Activated naive CD4-positive, alpha-beta T cell treated with anti-CD3 and anti-CD28 coated beads, Interleukin-2, amount 50 U/mL, for 24 hours (primary cell): Measurements from ENCODE around the gene TNFRSF6B.

ENCODE experiments used
- H3K27ac Mint-ChIP-seq: one replicate; pipeline ENCODE4 v1.8.0; 2021; ENCODE audit warnings: mild to moderate bottlenecking, mixed read lengths
- H3K27me3 Mint-ChIP-seq: one replicate; pipeline ENCODE4 v1.8.0; 2021; ENCODE audit warnings: mixed read lengths
- H3K36me3 Mint-ChIP-seq: one replicate; pipeline ENCODE4 v1.8.0; 2021; ENCODE audit warnings: mixed read lengths
- H3K4me1 Mint-ChIP-seq: one replicate; pipeline ENCODE4 v1.8.0; 2021; ENCODE audit warnings: mixed read lengths
- H3K4me3 Mint-ChIP-seq: one replicate; pipeline ENCODE4 v1.8.0; 2021; ENCODE audit warnings: mild to moderate bottlenecking, mixed read lengths
- H3K9me3 Mint-ChIP-seq: one replicate; pipeline ENCODE4 v1.8.0; 2021; ENCODE audit warnings: mixed read lengths

The TNFRSF6B gene

DNA sequence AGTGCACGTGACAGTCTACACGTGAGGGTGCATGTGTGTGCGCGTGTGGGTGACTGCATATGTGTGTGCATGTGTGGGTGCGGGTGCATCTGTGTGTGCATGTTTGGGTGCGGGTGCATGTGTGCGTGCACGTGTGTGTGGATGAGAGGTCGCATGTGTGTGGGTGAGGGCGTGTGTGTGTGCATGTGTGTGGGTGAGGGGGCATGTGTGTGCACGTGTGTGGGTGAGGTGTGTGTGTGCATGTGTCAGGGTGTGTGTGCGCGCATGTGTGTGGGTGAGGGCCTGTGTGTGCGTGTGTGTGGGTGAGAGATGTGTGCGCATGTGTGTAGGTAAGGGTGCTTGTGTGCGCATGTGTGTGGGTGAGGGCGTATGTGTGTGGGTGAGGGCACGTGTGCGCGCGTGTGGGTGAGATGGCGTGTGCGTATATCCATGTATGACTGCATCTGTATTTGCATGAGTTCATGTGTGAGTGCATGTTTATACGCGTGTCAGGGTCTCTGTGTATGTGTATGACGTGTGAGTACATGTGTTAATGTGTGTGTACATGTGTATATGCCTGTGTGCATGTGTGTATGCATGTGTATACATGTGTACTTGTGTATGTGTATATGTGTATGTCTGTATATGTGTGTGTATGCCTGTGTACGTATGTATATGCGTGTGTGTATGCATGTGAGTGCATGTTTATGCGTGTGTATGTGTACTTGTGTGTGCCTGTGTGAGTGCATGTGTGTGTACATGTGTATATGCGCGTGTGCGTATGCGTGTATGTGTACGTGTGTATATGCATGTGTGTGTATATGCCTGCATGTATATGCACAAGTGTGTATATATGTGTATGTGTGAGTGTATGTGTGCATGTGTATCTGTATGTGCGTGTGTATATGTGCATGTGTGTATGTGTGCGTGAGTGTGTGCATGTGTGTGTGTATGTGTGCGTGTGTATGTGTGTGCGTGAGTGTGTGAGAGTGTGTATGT, 36.0 kb downstream of the TNFRSF6B start:
- H3K4me1 Mint-ChIP-seq, result peaks cover 39% of the 10 kb centered on the region

DNA sequence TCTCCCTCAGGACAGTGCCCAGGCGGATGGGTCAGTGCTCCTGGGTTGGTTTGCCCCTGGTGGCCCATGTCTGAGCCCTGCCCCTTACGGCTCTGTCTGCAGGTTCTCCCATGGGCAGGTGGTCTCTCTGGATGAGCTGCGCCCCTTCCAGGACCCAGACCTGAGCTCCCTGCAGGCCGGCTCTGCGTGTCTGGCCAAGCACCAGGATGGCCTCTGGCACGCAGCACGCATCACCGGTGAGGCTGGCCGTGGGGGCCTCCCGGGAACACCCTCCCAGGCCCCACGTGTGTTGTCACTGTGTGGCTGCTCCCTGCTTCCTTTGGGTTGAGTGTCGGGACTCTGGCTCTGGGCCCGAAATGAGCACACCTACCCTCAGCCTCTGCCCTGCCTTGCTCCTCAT, 36.7 kb downstream of the TNFRSF6B start:
- peaks cover 34% of the 10 kb centered on the region for H3K4me1 Mint-ChIP-seq
- H3K27ac Mint-ChIP-seq, result no peak overlapping the region
- no peak overlapping the region for H3K4me3 Mint-ChIP-seq
- H3K27me3 Mint-ChIP-seq, result no peaks in the 10 kb centered on the region
- H3K9me3 Mint-ChIP-seq, result no peaks in the 10 kb centered on the region
- peaks cover 12% of the 10 kb centered on the region for H3K36me3 Mint-ChIP-seq

More for the DNA sequence above, 36.0 kb downstream of the TNFRSF6B start:
- Mint-ChIP-seq H3K9me3 (no peaks in the 10 kb centered on the region), H3K4me3 (no peak overlapping the region), H3K27ac (no peak overlapping the region), H3K36me3 (peaks cover 15% of the 10 kb centered on the region), H3K27me3 (no peaks in the 10 kb centered on the region)

DNA sequence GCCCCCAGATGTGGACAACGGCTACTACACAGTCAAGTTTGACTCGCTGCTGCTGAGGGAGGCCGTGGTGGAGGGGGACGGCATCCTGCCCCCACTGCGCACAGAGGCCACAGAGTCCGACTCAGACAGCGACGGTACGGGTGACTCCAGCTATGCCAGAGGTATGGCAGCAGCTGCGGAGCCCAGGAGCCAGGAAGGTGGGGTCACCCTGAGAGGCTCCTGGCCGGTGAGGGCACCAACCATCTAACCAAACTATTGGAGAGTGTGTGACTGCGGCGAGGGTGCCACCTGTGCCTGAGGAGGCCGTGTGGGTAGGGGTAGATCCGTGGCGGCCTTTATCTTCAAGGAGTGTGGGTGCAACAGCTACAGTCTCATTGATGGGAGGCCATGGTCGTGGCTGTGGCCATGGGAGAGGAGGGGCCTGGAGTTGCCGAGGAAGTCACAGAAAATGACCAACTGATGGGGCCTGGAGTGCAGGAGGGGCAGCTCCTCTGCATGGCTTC, 37.2 kb downstream of the TNFRSF6B start:
- no peak overlapping the region for H3K27ac Mint-ChIP-seq
- no peaks in the 10 kb centered on the region for H3K9me3 Mint-ChIP-seq
- H3K36me3 Mint-ChIP-seq, result peaks cover 9% of the 10 kb centered on the region
- no peaks in the 10 kb centered on the region for H3K27me3 Mint-ChIP-seq
- peaks cover 29% of the 10 kb centered on the region for H3K4me1 Mint-ChIP-seq
- no peak overlapping the region for H3K4me3 Mint-ChIP-seq

DNA sequence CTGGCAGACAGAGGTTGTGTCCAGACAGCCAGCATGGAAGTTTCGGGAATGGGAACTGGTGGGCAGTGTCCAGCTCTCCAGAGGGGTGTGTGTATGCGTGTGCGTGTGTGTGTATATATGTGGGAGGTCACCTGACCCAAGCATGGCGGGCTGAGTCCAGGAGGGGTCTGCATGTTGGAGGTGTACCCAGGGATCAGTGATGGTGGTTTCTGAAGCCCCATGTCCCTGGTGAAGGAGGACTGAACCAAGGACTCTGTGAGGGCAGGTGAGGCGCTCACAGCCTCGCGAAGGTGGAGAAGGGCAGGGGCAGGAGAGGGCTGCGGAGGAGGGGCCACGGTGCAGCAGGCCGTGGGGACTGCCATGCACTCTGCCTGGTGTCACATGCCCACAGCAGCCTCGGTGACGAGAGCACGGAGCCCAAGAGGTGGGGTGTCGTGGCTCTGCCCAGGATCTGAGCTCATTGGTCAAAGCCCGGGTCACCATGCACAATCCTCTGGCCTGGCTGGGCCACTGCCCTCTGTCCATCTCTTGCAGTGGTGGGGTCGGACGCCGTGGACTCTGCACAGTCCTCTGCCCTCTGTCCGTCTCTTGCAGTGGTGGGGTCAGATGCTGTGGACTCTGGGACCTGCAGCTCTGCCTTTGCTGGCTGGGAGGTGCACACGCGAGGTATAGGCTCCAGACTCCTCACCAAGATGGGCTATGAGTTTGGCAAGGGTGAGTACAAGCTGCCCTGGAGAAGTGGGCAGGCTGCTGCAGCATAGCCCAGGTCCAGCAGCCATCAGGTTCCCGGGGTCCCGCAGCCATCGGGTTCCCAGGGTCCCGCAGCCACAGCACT, 37.9 kb downstream of the TNFRSF6B start:
- H3K27ac Mint-ChIP-seq, result no peak overlapping the region

DNA sequence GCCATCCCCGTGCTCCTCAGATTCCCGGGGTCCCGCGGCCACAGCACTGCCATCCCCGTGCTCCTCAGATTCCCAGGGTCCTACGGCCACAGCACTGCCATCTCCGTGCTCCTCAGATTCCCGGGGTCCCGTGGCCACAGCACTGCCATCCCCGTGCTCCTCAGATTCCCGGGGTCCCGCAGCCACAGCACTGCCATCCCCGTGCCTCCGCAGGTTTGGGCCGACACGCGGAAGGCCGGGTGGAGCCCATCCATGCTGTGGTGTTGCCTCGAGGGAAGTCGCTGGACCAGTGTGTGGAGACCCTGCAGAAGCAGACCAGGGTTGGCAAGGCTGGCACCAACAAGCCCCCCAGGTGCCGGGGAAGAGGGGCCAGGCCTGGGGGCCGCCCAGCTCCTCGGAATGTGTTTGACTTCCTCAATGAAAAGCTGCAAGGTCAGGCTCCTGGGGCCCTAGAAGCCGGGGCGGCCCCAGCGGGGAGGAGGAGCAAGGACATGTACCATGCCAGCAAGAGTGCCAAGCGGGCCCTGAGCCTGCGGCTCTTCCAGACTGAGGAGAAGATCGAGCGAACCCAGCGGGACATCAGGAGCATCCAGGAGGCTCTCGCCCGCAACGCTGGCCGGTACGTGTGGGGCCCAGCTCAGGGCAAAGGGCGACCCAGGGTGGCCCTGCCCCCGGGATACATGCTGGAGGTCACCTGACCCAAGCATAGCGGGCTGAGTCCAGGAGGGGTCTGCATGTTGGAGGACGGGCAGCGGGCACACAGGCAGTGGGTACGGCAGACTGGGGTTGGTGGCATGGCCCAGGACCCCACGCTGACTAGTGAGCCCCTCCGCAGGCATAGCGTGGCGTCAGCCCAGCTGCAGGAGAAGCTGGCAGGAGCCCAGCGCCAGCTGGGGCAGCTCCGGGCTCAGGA, 38.8 kb downstream of the TNFRSF6B start:
- no peaks in the 10 kb centered on the region for H3K9me3 Mint-ChIP-seq
- H3K4me1 Mint-ChIP-seq, result peaks cover 27% of the 10 kb centered on the region
- H3K36me3 Mint-ChIP-seq, result peaks cover 6% of the 10 kb centered on the region
- no peaks in the 10 kb centered on the region for H3K27me3 Mint-ChIP-seq
- peak overlapping the region; percentile 51 for H3K27ac Mint-ChIP-seq
- peak overlapping the region; percentile 11 for H3K4me3 Mint-ChIP-seq

More for the DNA sequence above, 37.9 kb downstream of the TNFRSF6B start:
- H3K9me3 Mint-ChIP-seq, result no peaks in the 10 kb centered on the region
- H3K27me3 Mint-ChIP-seq, result no peaks in the 10 kb centered on the region
- no peak overlapping the region for H3K4me3 Mint-ChIP-seq
- peaks cover 9% of the 10 kb centered on the region for H3K36me3 Mint-ChIP-seq
- peaks cover 27% of the 10 kb centered on the region for H3K4me1 Mint-ChIP-seq

DNA sequence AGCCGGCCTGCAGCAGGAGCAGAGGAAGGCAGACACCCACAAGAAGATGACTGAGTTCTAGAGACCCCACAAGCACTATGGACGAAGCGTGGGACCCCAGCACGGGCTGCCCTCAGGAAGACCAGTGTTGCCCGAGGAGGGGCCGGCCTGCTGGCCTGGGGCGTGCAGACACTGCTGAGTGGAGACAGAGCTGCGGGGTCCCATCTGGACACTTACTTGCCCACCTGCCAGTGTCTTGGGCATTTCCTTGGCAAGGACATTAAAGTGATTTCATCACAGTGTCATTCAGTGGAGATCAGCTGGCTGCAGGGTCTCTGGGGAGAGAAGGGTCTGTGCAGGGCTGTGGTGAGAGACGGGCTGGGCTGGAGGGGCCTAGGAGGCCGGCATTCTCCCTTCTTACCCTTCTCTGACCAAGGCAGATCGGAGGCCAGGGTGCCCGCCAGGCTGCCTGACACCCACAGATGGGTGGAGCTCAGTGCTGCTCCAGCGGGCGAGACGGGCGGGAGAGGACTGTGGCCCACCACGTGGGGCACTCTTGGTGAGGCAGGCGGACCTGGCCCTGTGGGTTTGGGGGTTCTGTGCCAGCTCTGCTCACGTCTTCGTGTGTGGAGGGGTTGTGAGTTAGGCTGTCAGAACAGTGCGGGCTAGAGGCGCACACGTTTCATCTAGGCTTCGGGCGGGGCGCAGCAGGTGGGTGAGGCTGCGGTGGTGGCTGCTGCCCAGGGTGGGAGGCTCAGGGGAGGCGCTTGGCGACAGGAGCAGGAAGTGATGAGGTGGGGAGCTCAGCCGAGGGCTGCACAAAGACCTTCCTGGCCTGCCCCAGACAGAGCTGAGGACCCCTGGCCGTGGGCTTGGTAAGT, 39.6 kb downstream of the TNFRSF6B start, which contains the start of gene LIME1:
Gene LIME1, plus strand, starts transcription at position 806 of the 860 bp plus-strand sequence. CDS start 886 bp downstream, outside the sequence.
- Mint-ChIP-seq H3K4me1 (peaks cover 27% of the 10 kb centered on the region), H3K27me3 (no peaks in the 10 kb centered on the region), H3K4me3 (peak within 1 kb of the TSS; percentile 81), H3K36me3 (peaks cover 4% of the 10 kb centered on the region), H3K9me3 (no peaks in the 10 kb centered on the region), H3K27ac (peak within 1 kb of the TSS; percentile 23)

DNA sequence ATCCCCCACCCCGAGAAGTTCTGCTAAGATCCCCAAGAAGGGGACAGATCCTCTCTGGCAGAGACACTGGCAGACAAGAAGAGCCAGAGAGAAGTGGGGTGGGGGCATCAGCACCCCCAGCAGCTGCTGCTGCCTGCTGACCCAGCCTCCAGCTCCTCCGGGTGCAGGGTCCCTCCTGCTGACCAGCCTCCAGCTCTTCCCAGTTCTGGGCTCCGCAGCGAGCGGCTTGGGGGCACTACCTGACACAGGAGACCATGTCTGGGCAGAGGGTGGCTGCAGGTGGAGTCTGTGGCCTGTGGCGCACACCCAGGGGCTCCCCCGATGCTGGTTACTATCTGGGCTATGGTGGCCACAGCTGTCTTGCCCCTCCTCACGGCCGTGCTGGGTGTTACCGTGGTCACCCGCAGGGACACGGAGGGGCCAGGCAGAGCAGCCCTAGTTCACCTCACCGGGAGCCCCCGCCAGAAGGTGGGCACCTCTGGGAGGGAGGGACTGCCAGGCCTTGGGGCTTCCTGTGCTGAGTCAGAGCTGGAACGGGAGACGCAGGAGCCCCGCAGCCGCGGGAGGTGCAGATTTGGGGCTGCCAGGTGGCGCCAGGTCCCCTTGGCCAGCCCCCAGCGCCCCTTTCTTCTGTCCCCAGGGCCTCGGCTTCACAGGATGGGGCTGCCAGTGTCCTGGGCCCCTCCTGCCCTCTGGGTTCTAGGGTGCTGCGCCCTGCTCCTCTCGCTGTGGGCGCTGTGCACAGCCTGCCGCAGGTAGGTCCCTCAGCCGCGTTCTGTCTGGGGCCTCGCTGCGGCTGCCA, 40.6 kb downstream of the TNFRSF6B start:
- Mint-ChIP-seq H3K4me3 (peak overlapping the region; percentile 81), H3K27ac (no peak overlapping the region), H3K36me3 (peaks cover 4% of the 10 kb centered on the region), H3K9me3 (no peaks in the 10 kb centered on the region), H3K27me3 (no peaks in the 10 kb centered on the region), H3K4me1 (peaks cover 27% of the 10 kb centered on the region)

DNA sequence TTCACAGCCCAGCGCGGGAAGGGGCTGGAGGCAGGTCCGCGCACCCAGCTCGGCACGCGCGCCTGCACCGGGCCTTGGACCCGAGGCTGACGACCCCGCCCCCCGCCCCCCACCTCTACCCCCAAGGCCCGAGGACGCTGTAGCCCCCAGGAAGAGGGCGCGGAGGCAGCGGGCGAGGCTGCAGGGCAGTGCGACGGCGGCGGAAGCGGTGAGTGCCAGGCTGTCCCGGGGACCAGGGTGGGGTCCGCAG, 41.2 kb downstream of the TNFRSF6B start:
- Mint-ChIP-seq H3K4me1 (peaks cover 27% of the 10 kb centered on the region), H3K27me3 (no peaks in the 10 kb centered on the region), H3K9me3 (no peaks in the 10 kb centered on the region), H3K4me3 (peak overlapping the region; percentile 81), H3K36me3 (peaks cover 4% of the 10 kb centered on the region), H3K27ac (no peak overlapping the region)

DNA sequence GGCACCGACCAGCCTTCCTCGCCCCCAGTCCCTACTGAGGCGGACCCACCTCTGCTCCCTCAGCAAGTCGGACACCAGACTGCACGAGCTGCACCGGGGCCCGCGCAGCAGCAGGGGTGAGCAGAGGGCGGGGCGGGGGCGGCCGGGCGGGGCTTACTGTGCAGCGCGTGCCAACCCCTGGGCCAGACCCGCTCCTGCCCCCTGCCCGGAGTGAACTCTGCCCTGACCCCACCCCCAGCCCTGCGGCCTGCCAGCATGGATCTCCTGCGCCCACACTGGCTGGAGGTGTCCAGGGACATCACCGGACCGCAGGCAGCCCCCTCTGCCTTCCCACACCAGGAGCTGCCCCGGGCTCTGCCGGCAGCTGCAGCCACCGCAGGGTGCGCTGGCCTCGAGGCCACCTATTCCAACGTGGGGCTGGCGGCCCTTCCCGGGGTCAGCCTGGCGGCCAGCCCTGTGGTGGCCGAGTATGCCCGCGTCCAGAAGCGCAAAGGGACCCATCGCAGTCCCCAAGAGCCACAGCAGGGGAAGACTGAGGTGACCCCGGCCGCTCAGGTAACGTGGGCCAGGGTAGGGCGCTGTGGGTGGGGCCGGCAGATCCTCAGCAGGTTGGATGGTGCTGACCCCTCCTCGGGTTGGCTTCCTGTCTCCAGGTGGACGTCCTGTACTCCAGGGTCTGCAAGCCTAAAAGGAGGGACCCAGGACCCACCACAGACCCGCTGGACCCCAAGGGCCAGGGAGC, 41.7 kb downstream of the TNFRSF6B start:
- Mint-ChIP-seq H3K4me1 (peaks cover 27% of the 10 kb centered on the region), H3K27ac (no peak overlapping the region), H3K36me3 (peaks cover 4% of the 10 kb centered on the region), H3K4me3 (peak overlapping the region; percentile 42), H3K9me3 (no peaks in the 10 kb centered on the region), H3K27me3 (no peaks in the 10 kb centered on the region)

DNA sequence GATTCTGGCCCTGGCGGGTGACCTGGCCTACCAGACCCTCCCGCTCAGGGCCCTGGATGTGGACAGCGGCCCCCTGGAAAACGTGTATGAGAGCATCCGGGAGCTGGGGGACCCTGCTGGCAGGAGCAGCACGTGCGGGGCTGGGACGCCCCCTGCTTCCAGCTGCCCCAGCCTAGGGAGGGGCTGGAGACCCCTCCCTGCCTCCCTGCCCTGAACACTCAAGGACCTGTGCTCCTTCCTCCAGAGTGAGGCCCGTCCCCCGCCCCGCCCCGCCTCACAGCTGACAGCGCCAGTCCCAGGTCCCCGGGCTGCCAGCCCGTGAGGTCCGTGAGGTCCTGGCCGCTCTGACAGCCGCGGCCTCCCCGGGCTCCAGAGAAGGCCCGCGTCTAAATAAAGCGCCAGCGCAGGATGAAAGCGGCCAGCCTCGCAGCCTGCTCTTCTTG, 42.3 kb downstream of the TNFRSF6B start:
- Mint-ChIP-seq H3K9me3 (no peaks in the 10 kb centered on the region), H3K27ac (no peak overlapping the region), H3K4me3 (peak overlapping the region; percentile 42), H3K27me3 (no peaks in the 10 kb centered on the region), H3K36me3 (peaks cover 4% of the 10 kb centered on the region), H3K4me1 (peaks cover 24% of the 10 kb centered on the region)

DNA sequence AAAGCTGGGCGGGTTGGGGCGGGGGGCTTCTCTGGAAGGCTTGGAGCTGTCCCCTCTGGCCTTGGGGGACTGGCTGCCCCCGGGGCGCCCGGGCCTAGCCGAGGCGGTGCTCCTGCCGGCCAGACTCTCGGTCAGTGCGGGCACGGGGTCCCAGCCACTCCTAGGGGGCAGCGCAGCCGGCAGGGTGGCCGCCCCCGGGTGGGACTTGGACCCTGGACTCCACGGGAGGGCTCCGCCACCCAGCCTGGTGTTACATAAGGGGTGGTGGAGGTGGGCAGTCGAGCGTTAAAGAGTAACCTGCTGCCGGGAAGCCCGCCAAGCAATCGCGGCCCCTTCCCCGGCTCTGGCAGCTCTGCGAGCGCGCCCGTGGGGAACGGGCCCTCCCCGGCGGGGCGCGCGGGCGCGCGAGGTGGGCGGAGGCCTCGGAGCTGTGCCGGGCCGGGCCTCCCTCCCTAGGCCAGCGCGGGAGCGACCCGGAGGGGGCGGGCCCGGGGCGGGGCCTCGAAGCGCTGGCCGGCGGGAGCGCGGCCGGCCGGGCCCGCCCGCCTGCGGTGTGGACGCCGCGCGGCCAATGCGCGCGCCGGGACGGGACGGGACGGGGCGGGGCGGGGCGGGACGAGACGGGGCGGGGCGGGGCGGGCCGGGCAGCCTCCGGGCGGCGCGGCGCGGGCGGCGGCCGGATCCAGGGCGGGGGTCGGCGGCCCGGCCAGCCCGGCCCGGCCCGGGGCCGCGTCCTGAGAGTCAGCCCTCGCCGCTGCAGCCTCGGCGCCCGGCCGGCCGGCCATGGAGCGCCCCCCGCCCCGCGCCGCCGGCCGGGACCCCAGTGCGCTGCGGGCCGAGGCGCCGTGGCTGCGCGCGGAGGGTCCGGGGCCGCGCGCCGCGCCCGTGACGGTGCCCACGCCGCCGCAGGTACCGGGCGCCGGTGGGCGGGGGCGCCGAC, 42.9 kb downstream of the TNFRSF6B start, which contains the start of gene SLC2A4RG:
Gene SLC2A4RG, plus strand, starts transcription at position 647 of the 940 bp plus-strand sequence. Its CDS starts 137 bp downstream, at position 784.
- Mint-ChIP-seq H3K4me1 (peaks cover 17% of the 10 kb centered on the region), H3K27ac (no peak within 1 kb of the TSS), H3K36me3 (no peaks in the 10 kb centered on the region), H3K9me3 (no peaks in the 10 kb centered on the region), H3K27me3 (no peaks in the 10 kb centered on the region), H3K4me3 (peak within 1 kb of the TSS; percentile 49)

DNA sequence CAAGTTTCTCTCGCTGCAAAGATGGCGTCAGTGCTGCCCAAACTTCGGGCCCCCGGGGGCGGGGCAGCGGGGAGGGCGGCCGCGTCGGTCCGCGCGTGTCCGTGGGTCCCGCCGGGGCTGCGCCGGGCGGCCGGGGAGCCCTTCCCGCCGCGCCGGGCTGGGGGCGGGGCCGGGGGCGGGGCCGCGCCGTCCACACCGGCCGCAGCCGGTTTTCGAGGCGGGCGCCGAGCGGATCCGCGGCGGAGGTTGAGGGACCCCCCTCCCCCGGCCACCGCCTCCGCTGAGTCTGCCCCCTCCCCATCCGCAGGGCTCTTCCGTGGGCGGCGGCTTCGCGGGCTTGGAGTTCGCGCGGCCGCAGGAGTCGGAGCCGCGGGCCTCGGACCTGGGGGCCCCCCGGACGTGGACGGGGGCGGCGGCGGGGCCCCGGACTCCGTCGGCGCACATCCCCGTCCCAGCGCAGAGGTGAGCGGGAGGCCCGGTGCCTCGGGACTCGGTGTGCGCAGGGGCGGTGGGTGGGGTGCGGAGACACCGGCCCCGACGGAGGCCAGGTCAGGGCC, 43.7 kb downstream of the TNFRSF6B start:
- H3K9me3 Mint-ChIP-seq, result no peaks in the 10 kb centered on the region
- no peaks in the 10 kb centered on the region for H3K27me3 Mint-ChIP-seq
- H3K4me1 Mint-ChIP-seq, result peaks cover 14% of the 10 kb centered on the region
- no peaks in the 10 kb centered on the region for H3K36me3 Mint-ChIP-seq
- no peak overlapping the region for H3K27ac Mint-ChIP-seq
- H3K4me3 Mint-ChIP-seq, result peak overlapping the region; percentile 49
